Neural cell (in vitro differentiated cells): ENCODE measurements around the gene NGEF. TPM values are rescaled to one million over a fixed set of nuclear protein-coding genes. Genes with fewer than 3 reads are reported as not detected.
"Not testable (repeated sequence)": the region's sequence is repeated elsewhere in the genome, so short reads cannot be mapped to it uniquely, and the experiment has no call there.

Experiments used
- H2AFZ ChIP-seq: fragments of 200-600, 300-800 bp; sonication (generic), shearing (Covaris generic); 2 replicates; pipeline ENCODE4 v1.6.0; 2014; ENCODE audit warnings: low read depth, mild to moderate bottlenecking, antibody characterized with exemption, low read length, moderate library complexity
- H3F3A ChIP-seq: fragments of 200-600 bp; shearing (Covaris generic); 2 replicates; pipeline ENCODE4 v1.6.1; 2016; ENCODE audit warnings: mild to moderate bottlenecking, moderate library complexity, mixed read lengths, antibody characterized with exemption, low read length; ENCODE audit not compliant: insufficient read depth, poor library complexity, severe bottlenecking
- H3K27ac ChIP-seq: fragments of 200-600, 300-800 bp; sonication (generic), shearing (Covaris generic); 2 replicates; pipeline ENCODE4 v1.5.1; 2014; ENCODE audit warnings: mild to moderate bottlenecking, low read length, moderate library complexity
- H3K27me3 ChIP-seq: fragments of 300-800, 200-600 bp; sonication (generic), shearing (Covaris generic); 2 replicates; pipeline ENCODE4 v1.6.0; 2014; ENCODE audit warnings: mild to moderate bottlenecking, low read depth, low read length, moderate library complexity; ENCODE audit not compliant: insufficient read depth
- H3K36me3 ChIP-seq: fragments of 300-800, 200-600 bp; sonication (generic), shearing (Covaris generic); 2 replicates; pipeline ENCODE4 v1.5.1; 2014; ENCODE audit warnings: mild to moderate bottlenecking, antibody characterized with exemption, low read length, moderate library complexity; ENCODE audit not compliant: insufficient read depth
- H3K4me2 ChIP-seq: fragments of 300-800, 200-600 bp; sonication (generic), shearing (Covaris generic); 2 replicates; pipeline ENCODE4 v1.6.0; 2014; ENCODE audit warnings: mild to moderate bottlenecking, low read length
- H3K4me3 ChIP-seq: fragments of 300-800, 200-600 bp; sonication (generic), shearing (Covaris generic); 2 replicates; pipeline ENCODE4 v1.5.1; 2014; ENCODE audit warnings: mild to moderate bottlenecking, low read length, moderate library complexity
- H3K79me2 ChIP-seq: fragments of 200-600 bp; shearing (Covaris generic); replicated peaks from 2 replicates; pipeline ENCODE4 v1.6.0; 2014; ENCODE audit warnings: mild to moderate bottlenecking, low read length, moderate library complexity; ENCODE audit not compliant: insufficient read depth
- H3K9ac ChIP-seq: fragments of 300-800, 200-600 bp; sonication (generic), shearing (Covaris generic); 2 replicates; pipeline ENCODE4 v1.6.1; 2016; ENCODE audit warnings: mild to moderate bottlenecking, low read length, mixed read lengths
- H3K9me2 ChIP-seq: fragments of 200-600 bp; shearing (Covaris generic); 2 replicates; pipeline ENCODE4 v1.6.1; 2016; ENCODE audit warnings: mild to moderate bottlenecking, low read length, mixed read lengths; ENCODE audit not compliant: insufficient read depth
- H3K9me3 ChIP-seq: fragments of 200-600, 300-800 bp; sonication (generic), shearing (Covaris generic); 2 replicates; pipeline ENCODE4 v1.6.1; 2016; ENCODE audit warnings: mild to moderate bottlenecking, mixed run types, low read length, moderate library complexity, mixed read lengths
- H4K20me1 ChIP-seq: fragments of 200-600 bp; shearing (Covaris generic); 2 replicates; pipeline ENCODE4 v1.6.1; 2016; ENCODE audit warnings: mild to moderate bottlenecking, mixed run types; ENCODE audit not compliant: insufficient read depth
- EP300 ChIP-seq: fragments of 450-650 bp; conservative IDR thresholded peaks from 2 replicates; pipeline ENCODE4 v1.6.1; 2014; ENCODE audit warnings: antibody characterized with exemption, mild to moderate bottlenecking, moderate library complexity; ENCODE audit not compliant: poor library complexity, severe bottlenecking
- EZH2 ChIP-seq: fragments of 200-600, 300-800 bp; shearing (Covaris generic), sonication (generic); IDR thresholded peaks from 2 replicates; pipeline ENCODE4 v1.6.1; 2014; ENCODE audit warnings: antibody characterized with exemption, low read length, borderline replicate concordance, mild to moderate bottlenecking; ENCODE audit not compliant: insufficient read depth, poor library complexity, severe bottlenecking
- MXI1 ChIP-seq: fragments of 450-650 bp; conservative IDR thresholded peaks from 2 replicates; pipeline ENCODE4 v1.6.1; 2014; ENCODE audit warnings: antibody characterized with exemption, mild to moderate bottlenecking; ENCODE audit not compliant: poor library complexity, severe bottlenecking
- POLR2AphosphoS5 ChIP-seq: IDR thresholded peaks from 2 replicates; pipeline ENCODE4 v1.6.1; 2012
- RAD21 ChIP-seq: fragments of 450-650 bp; conservative IDR thresholded peaks from 2 replicates; pipeline ENCODE4 v1.6.1; 2014; ENCODE audit warnings: antibody characterized with exemption, mild to moderate bottlenecking, moderate library complexity
- SMC3 ChIP-seq: fragments of 450-650 bp; conservative IDR thresholded peaks from 2 replicates; pipeline ENCODE4 v1.6.1; 2014; ENCODE audit warnings: antibody characterized with exemption, mild to moderate bottlenecking, moderate library complexity; ENCODE audit not compliant: poor library complexity
- TAF1 ChIP-seq: IDR thresholded peaks from 2 replicates; pipeline ENCODE4 v1.6.1; 2012; ENCODE audit warnings: low read depth
- polyA plus RNA-seq: library from polyadenylated mRNA; depleted of rRNA; stranded (reverse); fragments of >200 nt; gene quantifications from 2 replicates; pipeline ENCODE4 v1.2.3, GENCODE V29; 2014
- TF ChIP-seq, protein P1 (sequence below): fragments of 450-650 bp; IDR thresholded peaks from 2 replicates; pipeline ENCODE4 v1.5.1; 2014; ENCODE audit warnings: antibody characterized with exemption, mild to moderate bottlenecking, moderate library complexity; ENCODE audit not compliant: poor library complexity, severe bottlenecking
- TF ChIP-seq, protein P2 (sequence below): IDR thresholded peaks from 2 replicates; pipeline ENCODE4 v1.6.1; 2012; ENCODE audit warnings: borderline replicate concordance

Gene NGEF
- polyA plus RNA-seq, 1 donor from 2014 or later = 5.2 TPM

DNA sequence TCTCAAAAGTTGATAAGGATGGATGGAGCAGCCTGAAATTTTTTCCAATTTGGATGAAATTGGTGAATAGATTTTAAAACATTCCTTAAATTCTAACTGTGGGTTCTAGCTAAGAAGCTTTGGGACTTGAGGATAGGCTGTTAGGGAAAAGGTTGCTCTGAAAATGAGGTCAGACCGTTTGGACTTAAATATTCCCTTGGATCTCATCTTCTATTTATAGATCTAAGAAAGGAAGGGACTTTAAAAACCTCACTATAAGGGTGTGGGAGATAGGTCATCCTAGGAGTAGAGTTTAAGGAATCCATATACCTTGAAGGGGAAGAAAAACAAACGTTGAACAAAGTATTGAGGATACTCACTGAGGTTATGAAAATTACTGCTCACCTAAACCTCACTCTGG lies 160.4 kb downstream of the NGEF start:
- Histone ChIP-seq H3K4me2 (no peak overlapping the region), H2AFZ (no peak overlapping the region), H3K9me2 (no peaks in the 10 kb centered on the region), H4K20me1 (no peaks in the 10 kb centered on the region), H3K79me2 (no peaks in the 10 kb centered on the region), H3F3A (no peaks in the 10 kb centered on the region), H3K36me3 (no peaks in the 10 kb centered on the region), H3K9ac (no peak overlapping the region), H3K27me3 (no peaks in the 10 kb centered on the region), H3K4me3 (no peak overlapping the region), H3K9me3 (no peaks in the 10 kb centered on the region), H3K27ac (no peak overlapping the region)
- TF ChIP-seq MXI1 = no peak
- TF ChIP-seq, protein P1, sequence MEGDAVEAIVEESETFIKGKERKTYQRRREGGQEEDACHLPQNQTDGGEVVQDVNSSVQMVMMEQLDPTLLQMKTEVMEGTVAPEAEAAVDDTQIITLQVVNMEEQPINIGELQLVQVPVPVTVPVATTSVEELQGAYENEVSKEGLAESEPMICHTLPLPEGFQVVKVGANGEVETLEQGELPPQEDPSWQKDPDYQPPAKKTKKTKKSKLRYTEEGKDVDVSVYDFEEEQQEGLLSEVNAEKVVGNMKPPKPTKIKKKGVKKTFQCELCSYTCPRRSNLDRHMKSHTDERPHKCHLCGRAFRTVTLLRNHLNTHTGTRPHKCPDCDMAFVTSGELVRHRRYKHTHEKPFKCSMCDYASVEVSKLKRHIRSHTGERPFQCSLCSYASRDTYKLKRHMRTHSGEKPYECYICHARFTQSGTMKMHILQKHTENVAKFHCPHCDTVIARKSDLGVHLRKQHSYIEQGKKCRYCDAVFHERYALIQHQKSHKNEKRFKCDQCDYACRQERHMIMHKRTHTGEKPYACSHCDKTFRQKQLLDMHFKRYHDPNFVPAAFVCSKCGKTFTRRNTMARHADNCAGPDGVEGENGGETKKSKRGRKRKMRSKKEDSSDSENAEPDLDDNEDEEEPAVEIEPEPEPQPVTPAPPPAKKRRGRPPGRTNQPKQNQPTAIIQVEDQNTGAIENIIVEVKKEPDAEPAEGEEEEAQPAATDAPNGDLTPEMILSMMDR = no peak
- no peak for TF ChIP-seq EP300
- TF ChIP-seq, protein P2, sequence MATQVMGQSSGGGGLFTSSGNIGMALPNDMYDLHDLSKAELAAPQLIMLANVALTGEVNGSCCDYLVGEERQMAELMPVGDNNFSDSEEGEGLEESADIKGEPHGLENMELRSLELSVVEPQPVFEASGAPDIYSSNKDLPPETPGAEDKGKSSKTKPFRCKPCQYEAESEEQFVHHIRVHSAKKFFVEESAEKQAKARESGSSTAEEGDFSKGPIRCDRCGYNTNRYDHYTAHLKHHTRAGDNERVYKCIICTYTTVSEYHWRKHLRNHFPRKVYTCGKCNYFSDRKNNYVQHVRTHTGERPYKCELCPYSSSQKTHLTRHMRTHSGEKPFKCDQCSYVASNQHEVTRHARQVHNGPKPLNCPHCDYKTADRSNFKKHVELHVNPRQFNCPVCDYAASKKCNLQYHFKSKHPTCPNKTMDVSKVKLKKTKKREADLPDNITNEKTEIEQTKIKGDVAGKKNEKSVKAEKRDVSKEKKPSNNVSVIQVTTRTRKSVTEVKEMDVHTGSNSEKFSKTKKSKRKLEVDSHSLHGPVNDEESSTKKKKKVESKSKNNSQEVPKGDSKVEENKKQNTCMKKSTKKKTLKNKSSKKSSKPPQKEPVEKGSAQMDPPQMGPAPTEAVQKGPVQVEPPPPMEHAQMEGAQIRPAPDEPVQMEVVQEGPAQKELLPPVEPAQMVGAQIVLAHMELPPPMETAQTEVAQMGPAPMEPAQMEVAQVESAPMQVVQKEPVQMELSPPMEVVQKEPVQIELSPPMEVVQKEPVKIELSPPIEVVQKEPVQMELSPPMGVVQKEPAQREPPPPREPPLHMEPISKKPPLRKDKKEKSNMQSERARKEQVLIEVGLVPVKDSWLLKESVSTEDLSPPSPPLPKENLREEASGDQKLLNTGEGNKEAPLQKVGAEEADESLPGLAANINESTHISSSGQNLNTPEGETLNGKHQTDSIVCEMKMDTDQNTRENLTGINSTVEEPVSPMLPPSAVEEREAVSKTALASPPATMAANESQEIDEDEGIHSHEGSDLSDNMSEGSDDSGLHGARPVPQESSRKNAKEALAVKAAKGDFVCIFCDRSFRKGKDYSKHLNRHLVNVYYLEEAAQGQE = no peak
- TF ChIP-seq RAD21 = no peak
- no peak for TF ChIP-seq TAF1
- no peak for TF ChIP-seq SMC3
- no peak for TF ChIP-seq POLR2AphosphoS5
- TF ChIP-seq EZH2 = no peak

DNA sequence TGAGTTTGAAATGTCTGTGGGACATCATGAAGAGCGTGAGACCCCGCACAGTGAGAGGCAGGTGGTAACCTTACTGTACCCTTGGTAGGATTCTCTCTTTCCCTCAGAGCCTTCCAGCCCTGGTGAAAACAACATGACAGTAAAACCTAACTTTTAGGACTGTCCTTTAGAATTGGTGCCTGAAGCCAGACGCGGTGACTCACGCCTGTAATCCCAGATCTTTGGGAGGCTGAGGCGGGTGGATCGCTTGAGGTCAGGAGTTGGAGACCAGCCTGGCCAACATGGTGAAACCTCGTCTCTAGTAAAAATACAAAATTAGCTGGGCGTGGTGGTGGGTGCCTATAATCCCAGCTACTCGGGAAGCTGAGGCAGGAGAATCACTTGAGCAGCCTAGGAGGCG lies 161.0 kb downstream of the NGEF start:
- H3K4me3 ChIP-seq, H4K20me1 ChIP-seq, H3K9ac ChIP-seq, H3K79me2 ChIP-seq, H3K36me3 ChIP-seq, H3K9me3 ChIP-seq, H3K4me2 ChIP-seq, H3F3A ChIP-seq, H2AFZ ChIP-seq, H3K27ac ChIP-seq, H3K27me3 ChIP-seq, H3K9me2 ChIP-seq: not testable (repeated sequence)

DNA sequence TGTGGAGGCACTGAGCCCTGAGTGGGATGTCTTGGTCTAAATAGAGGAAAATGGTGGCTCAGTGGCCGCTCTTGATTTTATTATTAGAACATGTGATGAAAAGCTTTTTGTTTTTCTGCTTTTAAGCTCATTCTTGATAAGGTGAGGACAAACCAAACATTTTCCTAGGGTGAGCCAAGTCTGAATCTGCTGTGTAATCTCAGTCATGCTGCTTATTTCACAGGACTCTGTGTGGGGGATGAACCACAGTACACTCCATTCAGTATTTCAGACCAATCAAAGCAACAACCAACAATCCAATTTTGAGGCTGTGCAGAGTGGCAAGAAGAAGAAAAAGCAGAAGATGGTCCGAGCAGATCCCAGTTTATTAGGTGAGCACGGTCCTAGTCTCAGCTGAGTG lies 163.0 kb downstream of the NGEF start:
- H4K20me1 ChIP-seq = no peaks in the 10 kb centered on the region
- H3K4me2 ChIP-seq = no peak overlapping the region
- no peaks in the 10 kb centered on the region for H3K27me3 ChIP-seq
- no peak overlapping the region for H3K27ac ChIP-seq
- H3K4me3 ChIP-seq = no peak overlapping the region
- no peaks in the 10 kb centered on the region for H3K9me3 ChIP-seq
- TF ChIP-seq TAF1 (no peak), RAD21 (no peak), POLR2AphosphoS5 (no peak), EZH2 (no peak), EP300 (no peak), MXI1 (no peak), SMC3 (no peak)
- TF ChIP-seq, protein P2 = no peak
- TF ChIP-seq, protein P1 = no peak
- H3F3A ChIP-seq = no peaks in the 10 kb centered on the region
- H3K79me2 ChIP-seq = no peaks in the 10 kb centered on the region
- no peak overlapping the region for H2AFZ ChIP-seq
- H3K36me3 ChIP-seq = peaks cover 3% of the 10 kb centered on the region
- H3K9me2 ChIP-seq = no peaks in the 10 kb centered on the region
- no peak overlapping the region for H3K9ac ChIP-seq
